GM23338 (cell line): ENCODE results near the gene FNDC3B. TPM values are rescaled to one million over a fixed set of nuclear protein-coding genes. Genes with fewer than 3 reads are reported as not detected.

Experiments used
- ATAC-seq: fragments of 200-7000 bp; cut with Tn5 transposase; 3 replicates; pipeline ENCODE4 v1.9.1; 2020
- DNase-seq: peaks from one replicate; pipeline ENCODE4 v3.0.0-alpha.2; 2015; ENCODE audit warnings: low spot score
- H2AFZ ChIP-seq: fragments of 200-600 bp; sonication (generic); 2 replicates; pipeline ENCODE4 v1.8.0; 2016; ENCODE audit warnings: antibody characterized with exemption, mild to moderate bottlenecking, moderate library complexity
- H3F3A ChIP-seq: fragments of 200-600 bp; sonication (generic); replicated peaks from 2 replicates; pipeline ENCODE4 v1.8.0; 2017; ENCODE audit warnings: antibody characterized with exemption, mixed run types, low read depth
- H3K27ac ChIP-seq: fragments of 200-600 bp; sonication (generic); 2 replicates; pipeline ENCODE4 v1.6.1; 2016; ENCODE audit warnings: low read depth
- H3K27me3 ChIP-seq: fragments of 200-600 bp; sonication (generic); 2 replicates; pipeline ENCODE4 v1.8.0; 2016; ENCODE audit warnings: mild to moderate bottlenecking, mixed run types, moderate library complexity; ENCODE audit not compliant: insufficient read depth
- H3K36me3 ChIP-seq: fragments of 200-600 bp; sonication (generic); 2 replicates; pipeline ENCODE4 v1.8.0; 2016; ENCODE audit warnings: mild to moderate bottlenecking; ENCODE audit not compliant: insufficient read depth
- H3K4me1 ChIP-seq: fragments of 200-600 bp; sonication (generic); 2 replicates; pipeline ENCODE4 v1.8.0; 2016; ENCODE audit warnings: mild to moderate bottlenecking, moderate library complexity; ENCODE audit not compliant: insufficient read depth
- H3K4me2 ChIP-seq: fragments of 200-600 bp; sonication (generic); 2 replicates; pipeline ENCODE4 v1.7.1; 2017; ENCODE audit warnings: mixed run types
- H3K4me3 ChIP-seq: fragments of 200-600 bp; sonication (generic); 2 replicates; pipeline ENCODE4 v1.6.1; 2016; ENCODE audit warnings: mixed run types
- H3K79me2 ChIP-seq: fragments of 200-600 bp; sonication (generic); replicated peaks from 2 replicates; pipeline ENCODE4 v1.8.0; 2017; ENCODE audit warnings: mild to moderate bottlenecking; ENCODE audit not compliant: insufficient read depth
- H3K9me2 ChIP-seq: fragments of 200-600 bp; sonication (generic); 2 replicates; pipeline ENCODE4 v1.8.0; 2017; ENCODE audit not compliant: insufficient read depth
- H4K20me1 ChIP-seq: fragments of 200-600 bp; sonication (generic); replicated peaks from 2 replicates; pipeline ENCODE4 v1.8.0; 2017; ENCODE audit warnings: mild to moderate bottlenecking; ENCODE audit not compliant: insufficient read depth
- H3K27ac Mint-ChIP-seq: 2 replicates; pipeline ENCODE4 v1.8.0; 2020; ENCODE audit warnings: inconsistent platforms, mild to moderate bottlenecking, moderate library complexity, mixed read lengths
- H3K27me3 Mint-ChIP-seq: 3 replicates; pipeline ENCODE4 v1.8.0; 2022; ENCODE audit warnings: low read depth, mild to moderate bottlenecking, moderate library complexity, mixed read lengths, inconsistent platforms; ENCODE audit not compliant: insufficient read depth, poor library complexity
- H3K36me3 Mint-ChIP-seq: 3 replicates; pipeline ENCODE4 v1.8.0; 2021; ENCODE audit warnings: low read depth, mild to moderate bottlenecking, inconsistent platforms, moderate library complexity, mixed read lengths
- H3K4me1 Mint-ChIP-seq: 3 replicates; pipeline ENCODE4 v1.8.0; 2020; ENCODE audit warnings: mild to moderate bottlenecking, inconsistent platforms, mixed read lengths
- H3K4me3 Mint-ChIP-seq: 3 replicates; pipeline ENCODE4 v1.8.0; 2021; ENCODE audit warnings: moderate library complexity, mild to moderate bottlenecking, inconsistent platforms, mixed read lengths
- H3K9me3 Mint-ChIP-seq: 3 replicates; pipeline ENCODE4 v1.8.0; 2020; ENCODE audit warnings: moderate library complexity, mild to moderate bottlenecking, inconsistent platforms, mixed read lengths
- CREB1 ChIP-seq: fragments of 250-450 bp; sonication (Bioruptor Pico); IDR thresholded peaks from 2 replicates; pipeline ENCODE4 v1.5.0; 2020; ENCODE audit warnings: low read depth, mild to moderate bottlenecking, moderate library complexity
- EZH2 ChIP-seq: fragments of 200-600 bp; sonication (generic); IDR thresholded peaks from one replicate; pipeline ENCODE4 v1.8.0; 2017; ENCODE audit warnings: antibody characterized with exemption, mild to moderate bottlenecking, low read depth; ENCODE audit not compliant: unreplicated experiment
- EZH2phosphoT487 ChIP-seq: fragments of 200-600 bp; sonication (generic); IDR thresholded peaks from one replicate; pipeline ENCODE4 v1.8.1; 2018; ENCODE audit warnings: antibody characterized with exemption; ENCODE audit not compliant: unreplicated experiment
- JUNB ChIP-seq: IDR thresholded peaks from one replicate; pipeline ENCODE4 v1.6.1; 2016; ENCODE audit warnings: antibody characterized with exemption; ENCODE audit not compliant: unreplicated experiment
- NANOG ChIP-seq: IDR thresholded peaks from 2 replicates; pipeline ENCODE4 v1.6.1; 2016; ENCODE audit warnings: antibody characterized with exemption, borderline replicate concordance
- POLR2AphosphoS5 ChIP-seq: IDR thresholded peaks from 2 replicates; pipeline ENCODE4 v1.6.1; 2016; ENCODE audit warnings: antibody characterized with exemption, low read depth
- REST ChIP-seq: IDR thresholded peaks from one replicate; pipeline ENCODE4 v1.6.1; 2018; ENCODE audit warnings: antibody characterized with exemption; ENCODE audit not compliant: unreplicated experiment
- STAT1 ChIP-seq: IDR thresholded peaks from one replicate; pipeline ENCODE4 v1.6.1; 2016; ENCODE audit warnings: antibody characterized with exemption; ENCODE audit not compliant: unreplicated experiment
- ZNF114 ChIP-seq: fragments of 250-450 bp; sonication (Bioruptor Pico); IDR thresholded peaks from 2 replicates; pipeline ENCODE4 v1.5.0; 2020; ENCODE audit warnings: mild to moderate bottlenecking, moderate library complexity
- ZNF331 ChIP-seq: fragments of 250-450 bp; sonication (Bioruptor Pico); IDR thresholded peaks from 2 replicates; pipeline ENCODE4 v1.5.0; 2020; ENCODE audit warnings: low read depth, mild to moderate bottlenecking, moderate library complexity
- ZNF462 ChIP-seq: fragments of 250-450 bp; sonication (Bioruptor Pico); IDR thresholded peaks from 2 replicates; pipeline ENCODE4 v1.5.0; 2020; ENCODE audit warnings: mild to moderate bottlenecking, moderate library complexity
- polyA plus RNA-seq: library from polyadenylated mRNA; unstranded; fragments of >200 nt; fragmentation: Nextera tagmentation; extraction: Ambion mirVana; gene quantifications from 2 replicates; pipeline ENCODE4 v1.2.1, GENCODE V29; 2016
- total RNA-seq: library from RNA; depleted of rRNA; stranded (reverse); fragments of >200 nt; shearing (Covaris generic); gene quantifications from 2 replicates; pipeline ENCODE4 v1.2.3, GENCODE V29; 2014
- TF ChIP-seq, protein P1 (sequence below): IDR thresholded peaks from 2 replicates; pipeline ENCODE4 v1.6.1; 2016; ENCODE audit warnings: antibody characterized with exemption
- TF ChIP-seq, protein P2 (sequence below), 2 experiments: fragments of 200-600 bp in 1 of 2; sonication (generic) in 1 of 2; conservative IDR thresholded peaks; 2 replicates each; pipeline versions ENCODE4 v1.5.1 to v1.6.1; 2016 to 2017; ENCODE audit warnings: antibody characterized with exemption in 2 of 2, low read depth in 2 of 2, mild to moderate bottlenecking in 2 of 2, moderate library complexity in 1 of 2

FNDC3B gene
- total and polyA plus RNA-seq, 2 experiments from 2014 or later: 19.1 to 55.4 TPM

GRCh38 chr3:172277151-172277652, 237.8 kb downstream of the FNDC3B start:
- Histone ChIP-seq H3K4me1 (peaks cover 4% of the 10 kb centered on the region; the same call in 1 of the 2 replicates), H3K9me2 (no peaks in the 10 kb centered on the region), H3K4me2 (no peak overlapping the region), H3K27me3 (no peaks in the 10 kb centered on the region), H3K36me3 (no peaks in the 10 kb centered on the region), H3F3A (no peaks in the 10 kb centered on the region), H4K20me1 (no peaks in the 10 kb centered on the region), H2AFZ (no peak overlapping the region), H3K4me3 (no peak overlapping the region), H3K79me2 (peaks cover under 1% of the 10 kb centered on the region), H3K27ac (no peak overlapping the region)
- Mint-ChIP-seq H3K4me3 (no peak overlapping the region), H3K9me3 (no peaks in the 10 kb centered on the region), H3K27ac (0 out of 2 replicates have a peak overlapping the region, but pooled peaks have one; percentile 8), H3K27me3 (no peaks in the 10 kb centered on the region), H3K4me1 (peaks cover 10% of the 10 kb centered on the region; the same call in 2 of the 3 replicates), H3K36me3 (peaks cover 3% of the 10 kb centered on the region; the same call in 1 of the 3 replicates)
- no peak for TF ChIP-seq ZNF114 (CRISPR knock-in tag)
- TF ChIP-seq, protein P1, sequence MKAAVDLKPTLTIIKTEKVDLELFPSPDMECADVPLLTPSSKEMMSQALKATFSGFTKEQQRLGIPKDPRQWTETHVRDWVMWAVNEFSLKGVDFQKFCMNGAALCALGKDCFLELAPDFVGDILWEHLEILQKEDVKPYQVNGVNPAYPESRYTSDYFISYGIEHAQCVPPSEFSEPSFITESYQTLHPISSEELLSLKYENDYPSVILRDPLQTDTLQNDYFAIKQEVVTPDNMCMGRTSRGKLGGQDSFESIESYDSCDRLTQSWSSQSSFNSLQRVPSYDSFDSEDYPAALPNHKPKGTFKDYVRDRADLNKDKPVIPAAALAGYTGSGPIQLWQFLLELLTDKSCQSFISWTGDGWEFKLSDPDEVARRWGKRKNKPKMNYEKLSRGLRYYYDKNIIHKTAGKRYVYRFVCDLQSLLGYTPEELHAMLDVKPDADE: no peak
- TF ChIP-seq REST: no peak
- TF ChIP-seq JUNB: no peak
- no peak for TF ChIP-seq EZH2phosphoT487
- TF ChIP-seq, protein P2, sequence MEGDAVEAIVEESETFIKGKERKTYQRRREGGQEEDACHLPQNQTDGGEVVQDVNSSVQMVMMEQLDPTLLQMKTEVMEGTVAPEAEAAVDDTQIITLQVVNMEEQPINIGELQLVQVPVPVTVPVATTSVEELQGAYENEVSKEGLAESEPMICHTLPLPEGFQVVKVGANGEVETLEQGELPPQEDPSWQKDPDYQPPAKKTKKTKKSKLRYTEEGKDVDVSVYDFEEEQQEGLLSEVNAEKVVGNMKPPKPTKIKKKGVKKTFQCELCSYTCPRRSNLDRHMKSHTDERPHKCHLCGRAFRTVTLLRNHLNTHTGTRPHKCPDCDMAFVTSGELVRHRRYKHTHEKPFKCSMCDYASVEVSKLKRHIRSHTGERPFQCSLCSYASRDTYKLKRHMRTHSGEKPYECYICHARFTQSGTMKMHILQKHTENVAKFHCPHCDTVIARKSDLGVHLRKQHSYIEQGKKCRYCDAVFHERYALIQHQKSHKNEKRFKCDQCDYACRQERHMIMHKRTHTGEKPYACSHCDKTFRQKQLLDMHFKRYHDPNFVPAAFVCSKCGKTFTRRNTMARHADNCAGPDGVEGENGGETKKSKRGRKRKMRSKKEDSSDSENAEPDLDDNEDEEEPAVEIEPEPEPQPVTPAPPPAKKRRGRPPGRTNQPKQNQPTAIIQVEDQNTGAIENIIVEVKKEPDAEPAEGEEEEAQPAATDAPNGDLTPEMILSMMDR (conservative IDR thresholded peaks at IDR 0.05; ENCODE audit: low read depth in 2 of 2): no peak
- TF ChIP-seq EZH2: no peak
- TF ChIP-seq STAT1: no peak
- TF ChIP-seq ZNF462 (CRISPR knock-in tag): no peak
- no peak for TF ChIP-seq CREB1 (CRISPR knock-in tag)
- no peak for TF ChIP-seq ZNF331 (CRISPR knock-in tag)
- TF ChIP-seq NANOG: no peak
- no peak for TF ChIP-seq POLR2AphosphoS5
- no peak for DNase-seq
- no peak for ATAC-seq
